Heart right ventricle (tissue), 16 donors: ENCODE data around the gene RTN4R. TPM values are rescaled to one million over a fixed set of nuclear protein-coding genes. Genes with fewer than 3 reads are reported as not detected.

Experiments
- ATAC-seq, 8 donors: fragments of 200-7000 bp; cut with Tn5 transposase; one replicate each; pipeline ENCODE4 v1.9.1; 2020; ENCODE audit warnings: mild to moderate bottlenecking in 8 of 8, moderate library complexity in 8 of 8, moderate number of reproducible peaks in 1 of 8
- DNase-seq, 2 donors: peaks; one replicate each; pipeline ENCODE4 v3.0.0-alpha.2; 2020
- H3K27ac ChIP-seq, 10 donors: fragments of 200-600 bp; sonication (generic) in 2 of 10; one replicate each; pipeline versions ENCODE4 v1.5.0 to v1.8.0; 2020 to 2022; ENCODE audit warnings: mild to moderate bottlenecking in 3 of 10
- H3K27me3 ChIP-seq, 7 donors: fragments of 200-600 bp; one replicate each; pipeline ENCODE4 v1.8.0; 2021 to 2022; ENCODE audit warnings: mild to moderate bottlenecking in 2 of 7
- H3K36me3 ChIP-seq, 9 donors: fragments of 200-600 bp; sonication (generic) in 1 of 9; one replicate each; pipeline versions ENCODE4 v1.5.0 to v1.8.0; 2020 to 2022; ENCODE audit warnings: mild to moderate bottlenecking in 2 of 9
- H3K4me1 ChIP-seq, 9 donors: fragments of 200-600 bp; sonication (generic) in 1 of 9; one replicate each; pipeline versions ENCODE4 v1.5.0 to v1.8.0; 2020 to 2022; ENCODE audit warnings: mild to moderate bottlenecking in 4 of 9
- H3K4me3 ChIP-seq, 10 donors: fragments of 200-600 bp; sonication (generic) in 2 of 10; one replicate each; pipeline versions ENCODE4 v1.5.0 to v1.8.0; 2020 to 2022; ENCODE audit warnings: mild to moderate bottlenecking in 7 of 10, moderate library complexity in 2 of 10
- H3K9me3 ChIP-seq, 11 donors: fragments of 200-600 bp in 10 of 11; sonication (generic) in 2 of 11; one replicate each; pipeline versions ENCODE4 v1.5.0 to v1.8.0; 2013 to 2022; ENCODE audit warnings: mild to moderate bottlenecking in 2 of 11, control low read depth in 1 of 11, moderate library complexity in 1 of 11
- CTCF ChIP-seq, 9 donors: fragments of 200-600 bp; sonication (generic) in 2 of 9; IDR thresholded peaks; one replicate each; pipeline versions ENCODE4 v1.5.0 to v1.8.0; 2021 to 2022; ENCODE audit warnings: antibody characterized with exemption in 9 of 9, mild to moderate bottlenecking in 5 of 9, moderate library complexity in 1 of 9
- WGBS, 2 donors: extraction: QIAGEN DNeasy Blood & Tissue Kit; methylation state at CpG; one replicate each; pipeline ENCODE4 v1.1.7; 2013; ENCODE audit warnings: inconsistent platforms in 1 of 2; 5-methylcytosine and 5-hydroxymethylcytosine counted together
- intact Hi-C, 10 donors: fragments of 100-400 bp; cut with DNase I; formaldehyde crosslinking; loops; one replicate each; pipeline versions ENCODE4 v1.11.1 to v1.14.2; 2022
- polyA plus RNA-seq, 2 donors: library from polyadenylated mRNA; stranded (reverse); fragments of 200-250 nt; gene quantifications; one replicate each; pipeline ENCODE4 v1.2.3, GENCODE V29; 2013
- total RNA-seq, 10 donors: library from RNA; stranded (reverse); fragmentation: NEBNext Ultra II Directional in 3 of 10; extraction: Animal tissue kit (Norgen Biotek cat#: 25700) in 3 of 10; gene quantifications; one replicate each; pipeline versions ENCODE4 v1.2.1 to v1.2.4, GENCODE V29; 2021 to 2023
- donor health status: Arrhythmogenic right ventricular cardiomyopathy.
- donor health status: ischemic (EF 13 %, LVEDD 7.1; RV severe dilation, severe dysfunction).
- donor health status: healthy with polysubstance abuse.
- donor health status: DM: no; HTN: yes; CAD: no.
- donor health status: DM: no; HTN: no; CAD: no.
- donor health status: ischemic (EF 25% LVEDD 6.9; RV normal size, moderate dysfunction).
- donor health status: ischemic (EF 25% LVEDD 5.7; RV mildly dilated, moderate dysfunction).
- donor health status: healthy.
- donor health status: DM: yes; HTN: yes; CAD: no.
- donor health status: Ischemic cardiomyopathy.
- donor health status: ischemic (EF 35%, LVEDD 5.7; RV mildly dilated, moderate dysfunction).
- donor health status: nonischemic (EF 11% LVEDD 7.7; RV severe dilation, severe dysfunction).
- donor health status: DM: yes; HTN: yes; CAD: no.
- donor health status: PGD.
- donor health status: ischemic (EF 29% LVEDD 5.4; RV normal size, mild dysfunction).
- donor health status: nonischemic (EF 23%, LVEDD 6.1; RV moderate dilation, normal function).

Gene RTN4R
- total and polyA plus RNA-seq, 12 donors: 0.56 to 2.5 (median 0.93) TPM

- ATAC-seq (no peak), DNase-seq (no peak)
- WGBS, 2 donors: 84 to 95% methylated on average over 6 of the region's 6 CpGs
- Histone ChIP-seq H3K4me3 (no peak overlapping the region), H3K27me3 (no peaks in the 10 kb centered on the region), H3K9me3 (no peaks in the 10 kb centered on the region), H3K36me3 (no peaks in the 10 kb centered on the region), H3K27ac (no peak overlapping the region), H3K4me1 (peaks cover 0 to 15% (median 11%) of the 10 kb centered on the region in 9 donors)
- intact Hi-C loops: no loop called here
- TF ChIP-seq CTCF (IDR thresholded peaks at IDR 0.05): no peak
Observed at GRCh38 chr22:20232237-20232598, 35.9 kb downstream of the RTN4R start.

GRCh38 chr22:20231514-20232236 is 36.4 kb downstream of the RTN4R start:
- no peak overlapping the region for H3K27ac ChIP-seq
- DNase-seq (no peak), ATAC-seq (no peak)
- no peaks in the 10 kb centered on the region for H3K36me3 ChIP-seq
- TF ChIP-seq CTCF (IDR thresholded peaks at IDR 0.05): no peak
- no peak overlapping the region for H3K4me3 ChIP-seq
- no peaks in the 10 kb centered on the region for H3K27me3 ChIP-seq
- H3K4me1 ChIP-seq: peaks cover 0 to 17% (median 14%) of the 10 kb centered on the region in 9 donors
- no peaks in the 10 kb centered on the region for H3K9me3 ChIP-seq
- 85% methylated on average over 17 of the region's 17 CpGs for WGBS, 2 donors
- intact Hi-C loops: no loop called here

GRCh38 chr22:20230777-20231420 is 37.2 kb downstream of the RTN4R start:
- 84 to 87% methylated on average over 11 of the region's 11 CpGs for WGBS, 2 donors
- no peak for DNase-seq
- no peak for TF ChIP-seq CTCF (IDR thresholded peaks at IDR 0.05)
- H3K4me1 ChIP-seq: peaks cover 0 to 17% (median 14%) of the 10 kb centered on the region in 9 donors
- H3K9me3 ChIP-seq: no peaks in the 10 kb centered on the region
- no peak overlapping the region for H3K27ac ChIP-seq
- intact Hi-C loops: no loop called here
- no peaks in the 10 kb centered on the region for H3K27me3 ChIP-seq
- no peaks in the 10 kb centered on the region for H3K36me3 ChIP-seq
- H3K4me3 ChIP-seq: no peak overlapping the region
- ATAC-seq: no peak

GRCh38 chr22:20229916-20230775 is 38.0 kb downstream of the RTN4R start:
- no peak for TF ChIP-seq CTCF (IDR thresholded peaks at IDR 0.05)
- DNase-seq: no peak
- no peaks in the 10 kb centered on the region for H3K9me3 ChIP-seq
- intact Hi-C loops: no loop called here
- H3K36me3 ChIP-seq: no peaks in the 10 kb centered on the region
- WGBS, 2 donors: 48 to 49% methylated on average over 24 of the region's 24 CpGs
- peak overlapping the region in 1 of 10 donors; percentile 23 for H3K27ac ChIP-seq
- H3K4me1 ChIP-seq: peaks cover 0 to 17% (median 14%) of the 10 kb centered on the region in 9 donors
- ATAC-seq: peak; percentile 33 to 76 (median 58)
- no peak overlapping the region for H3K4me3 ChIP-seq
- H3K27me3 ChIP-seq: no peaks in the 10 kb centered on the region
